RWPE2 (cell line): ENCODE results near the gene TGFBR1.
A peak's percentile ranks its signal among the peaks of the same experiment; 100 is the strongest.
"Not testable (repeated sequence)": the region's sequence is repeated elsewhere in the genome, so short reads cannot be mapped to it uniquely, and the experiment has no call there.

Experiments used
- ATAC-seq: fragments of 200-7000 bp; cut with Tn5 transposase; 3 replicates; pipeline ENCODE4 v1.9.1; 2021; ENCODE audit warnings: low read depth
- DNase-seq: peaks from one replicate; pipeline ENCODE4 v3.0.0-alpha.2; 2020; ENCODE audit warnings: low spot score
- H3K27ac ChIP-seq: fragments of 450-650 bp; 2 replicates; pipeline ENCODE4 v1.5.1; 2017; ENCODE audit warnings: mild to moderate bottlenecking; ENCODE audit not compliant: poor library complexity, severe bottlenecking
- H3K27me3 ChIP-seq: fragments of 250-450 bp; sonication (Bioruptor Pico); 2 replicates; pipeline ENCODE4 v1.5.1; 2021; ENCODE audit warnings: mild to moderate bottlenecking, moderate library complexity; ENCODE audit not compliant: insufficient read depth, poor library complexity, severe bottlenecking
- H3K36me3 ChIP-seq: fragments of 250-450 bp; sonication (Bioruptor Pico); 2 replicates; pipeline ENCODE4 v1.5.1; 2020; ENCODE audit warnings: low read depth, mild to moderate bottlenecking, moderate library complexity
- H3K4me1 ChIP-seq: fragments of 250-450 bp; sonication (Bioruptor Pico); 2 replicates; pipeline ENCODE4 v1.5.1; 2021; ENCODE audit warnings: mild to moderate bottlenecking, moderate library complexity; ENCODE audit not compliant: insufficient read depth, poor library complexity, severe bottlenecking
- H3K4me3 ChIP-seq: fragments of 250-450 bp; sonication (Bioruptor Pico); 2 replicates; pipeline ENCODE4 v1.5.1; 2021; ENCODE audit warnings: mild to moderate bottlenecking, moderate library complexity; ENCODE audit not compliant: severe bottlenecking
- H3K9me3 ChIP-seq: fragments of 250-450 bp; sonication (Bioruptor Pico); 2 replicates; pipeline ENCODE4 v1.5.1; 2021; ENCODE audit warnings: mild to moderate bottlenecking, moderate library complexity; ENCODE audit not compliant: severe bottlenecking
- TF ChIP-seq, protein P1 (sequence below): fragments of 450-650 bp; IDR thresholded peaks from one replicate; pipeline ENCODE4 v1.5.1; 2017; ENCODE audit warnings: mild to moderate bottlenecking, moderate library complexity; ENCODE audit not compliant: poor library complexity, severe bottlenecking

The TGFBR1 gene

DNA sequence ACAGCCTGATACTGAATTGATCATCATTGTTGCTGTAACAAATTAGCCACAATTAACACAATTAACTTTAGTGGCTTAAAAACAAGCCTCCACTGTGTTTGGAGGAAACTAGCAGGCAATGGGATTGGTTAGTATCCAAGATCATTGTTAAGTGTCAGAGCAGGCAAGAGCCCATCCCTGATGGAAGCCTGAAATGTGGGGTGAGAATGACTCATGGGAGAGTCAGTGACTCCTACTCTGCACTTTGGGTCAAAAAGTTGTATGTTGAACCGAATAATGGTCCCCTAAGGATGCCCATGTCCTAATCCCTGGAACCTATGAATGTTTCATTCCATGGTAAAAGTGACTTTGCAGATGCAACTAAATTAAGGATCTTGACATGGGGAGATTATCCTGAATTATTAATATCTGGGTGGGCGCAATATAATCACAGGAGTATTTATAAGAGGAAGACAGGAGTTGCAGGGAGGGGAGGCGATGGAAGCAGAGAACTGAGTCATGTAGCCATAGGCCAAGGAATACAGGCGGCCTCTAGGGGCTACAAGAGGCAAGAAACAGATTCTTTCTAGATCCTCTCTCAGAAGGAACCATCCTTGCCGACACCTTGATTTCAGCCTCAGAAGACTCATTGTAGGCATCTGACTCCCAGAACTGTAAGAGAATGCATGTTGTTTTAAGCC lies 88.0 kb downstream of the TGFBR1 start:
- no peak for DNase-seq
- Histone ChIP-seq H3K4me1 (no peaks in the 10 kb centered on the region), H3K27ac (no peak overlapping the region), H3K9me3 (no peaks in the 10 kb centered on the region), H3K27me3 (peaks cover 19% of the 10 kb centered on the region), H3K4me3 (no peak overlapping the region), H3K36me3 (no peaks in the 10 kb centered on the region)
- TF ChIP-seq, protein P1, sequence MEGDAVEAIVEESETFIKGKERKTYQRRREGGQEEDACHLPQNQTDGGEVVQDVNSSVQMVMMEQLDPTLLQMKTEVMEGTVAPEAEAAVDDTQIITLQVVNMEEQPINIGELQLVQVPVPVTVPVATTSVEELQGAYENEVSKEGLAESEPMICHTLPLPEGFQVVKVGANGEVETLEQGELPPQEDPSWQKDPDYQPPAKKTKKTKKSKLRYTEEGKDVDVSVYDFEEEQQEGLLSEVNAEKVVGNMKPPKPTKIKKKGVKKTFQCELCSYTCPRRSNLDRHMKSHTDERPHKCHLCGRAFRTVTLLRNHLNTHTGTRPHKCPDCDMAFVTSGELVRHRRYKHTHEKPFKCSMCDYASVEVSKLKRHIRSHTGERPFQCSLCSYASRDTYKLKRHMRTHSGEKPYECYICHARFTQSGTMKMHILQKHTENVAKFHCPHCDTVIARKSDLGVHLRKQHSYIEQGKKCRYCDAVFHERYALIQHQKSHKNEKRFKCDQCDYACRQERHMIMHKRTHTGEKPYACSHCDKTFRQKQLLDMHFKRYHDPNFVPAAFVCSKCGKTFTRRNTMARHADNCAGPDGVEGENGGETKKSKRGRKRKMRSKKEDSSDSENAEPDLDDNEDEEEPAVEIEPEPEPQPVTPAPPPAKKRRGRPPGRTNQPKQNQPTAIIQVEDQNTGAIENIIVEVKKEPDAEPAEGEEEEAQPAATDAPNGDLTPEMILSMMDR: peak; percentile 40
- ATAC-seq: peak; percentile 49; the same call in 1 of the 3 replicates

GRCh38 chr9:99193466-99193821 lies 88.5 kb downstream of the TGFBR1 start:
- DNase-seq (no peak), ATAC-seq (no peak)
- Histone ChIP-seq H3K4me3 (no peak overlapping the region), H3K27ac (no peak overlapping the region), H3K27me3 (peaks cover 19% of the 10 kb centered on the region), H3K36me3 (no peaks in the 10 kb centered on the region), H3K4me1 (no peaks in the 10 kb centered on the region), H3K9me3 (no peaks in the 10 kb centered on the region)
- TF ChIP-seq, protein P1: peak; percentile 11

GRCh38 chr9:99196484-99196883 lies 91.6 kb downstream of the TGFBR1 start:
- H3K9me3 ChIP-seq, ATAC-seq, H3K4me1 ChIP-seq, H3K27ac ChIP-seq, DNase-seq, H3K36me3 ChIP-seq, H3K4me3 ChIP-seq: not testable (repeated sequence)
- H3K27me3 ChIP-seq: peaks cover 19% of the 10 kb centered on the region

DNA sequence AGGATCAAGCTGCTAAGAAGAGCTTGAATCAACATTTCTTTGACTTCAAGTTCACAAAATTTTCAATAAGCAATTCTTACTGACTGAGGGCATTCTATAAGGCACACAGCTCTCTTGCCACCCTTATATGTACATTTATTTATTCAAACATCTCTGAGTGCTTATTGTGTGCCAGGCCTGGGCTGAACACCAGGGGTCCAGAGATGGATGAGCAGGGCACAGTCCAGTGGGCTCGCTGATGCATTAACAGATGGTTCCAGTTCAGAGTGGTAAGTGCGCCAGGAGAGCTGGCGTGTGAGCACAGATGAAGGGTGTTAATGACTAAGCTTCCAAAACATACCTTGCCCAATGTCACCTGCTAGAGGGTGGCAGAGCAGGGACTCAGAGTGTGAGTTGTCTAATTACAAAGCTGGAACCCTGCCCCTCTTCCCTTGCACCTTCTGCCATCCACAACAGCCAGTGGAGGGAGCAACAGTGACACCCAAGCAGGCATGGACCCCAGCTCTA lies 92.3 kb downstream of the TGFBR1 start:
- ATAC-seq (no peak), DNase-seq (no peak)
- no peaks in the 10 kb centered on the region for H3K9me3 ChIP-seq
- TF ChIP-seq, protein P1: no peak
- no peak overlapping the region for H3K4me3 ChIP-seq
- H3K36me3 ChIP-seq: no peaks in the 10 kb centered on the region
- no peaks in the 10 kb centered on the region for H3K4me1 ChIP-seq
- peaks cover 19% of the 10 kb centered on the region for H3K27me3 ChIP-seq
- H3K27ac ChIP-seq: no peak overlapping the region

DNA sequence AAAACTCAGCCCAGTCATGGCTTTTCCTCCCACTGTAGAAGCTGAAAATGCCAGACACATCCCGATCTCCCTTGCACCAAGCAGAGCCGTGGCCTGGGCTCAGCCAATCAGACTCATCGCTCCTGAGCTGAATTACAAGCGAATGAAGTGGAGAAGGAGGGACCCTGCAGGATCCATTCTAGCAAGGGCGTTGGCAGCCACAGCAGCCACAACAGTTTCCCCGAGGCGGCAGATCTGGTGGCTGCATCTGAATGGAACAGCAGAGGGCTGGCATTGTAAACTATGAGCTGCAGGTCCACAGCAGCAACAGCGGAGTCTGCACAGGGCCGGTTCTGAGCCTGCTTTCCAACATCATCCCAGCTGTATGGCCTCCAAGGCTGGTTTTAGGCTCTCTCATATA lies 93.1 kb downstream of the TGFBR1 start:
- Histone ChIP-seq H3K27ac (no peak overlapping the region), H3K4me3 (no peak overlapping the region), H3K36me3 (no peaks in the 10 kb centered on the region), H3K4me1 (no peaks in the 10 kb centered on the region), H3K27me3 (peaks cover 19% of the 10 kb centered on the region), H3K9me3 (no peaks in the 10 kb centered on the region)
- ATAC-seq (no peak), DNase-seq (no peak)
- TF ChIP-seq, protein P1: no peak
